NB4 (cell line): Measurements from ENCODE around the gene DOP1A.

Experiments
- CTCF ChIP-seq: IDR thresholded peaks from one replicate; pipeline ENCODE4 v1.5.1; 2012; ENCODE audit warnings: low read depth, low read length
- MAX ChIP-seq: IDR thresholded peaks from 2 replicates; pipeline ENCODE4 v1.6.1; 2011; ENCODE audit warnings: low read depth, low read length

DNA sequence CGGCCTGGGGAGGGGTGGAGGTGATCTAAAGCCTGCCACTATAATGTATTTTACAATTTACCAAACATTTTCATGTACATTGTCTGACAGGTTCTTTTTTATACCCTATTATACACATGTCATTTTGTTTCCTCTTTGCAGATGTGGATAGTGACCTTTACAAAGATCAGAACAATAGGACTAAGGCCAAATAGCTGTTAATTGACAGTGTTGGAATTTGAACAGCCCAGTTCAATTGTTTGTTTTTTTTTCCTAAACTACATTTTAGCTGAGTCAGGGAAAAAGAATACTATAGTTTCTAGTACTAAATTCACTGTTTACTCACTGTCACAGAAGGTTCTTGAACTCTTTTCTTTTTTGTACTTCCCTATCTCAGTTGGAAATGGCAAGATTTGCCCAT lies 85.4 kb downstream of the DOP1A start:
- TF ChIP-seq CTCF: no peak
- TF ChIP-seq MAX: no peak
